Natural killer cell (primary cell): ENCODE results near the gene VCAN. TPM values are rescaled to one million over a fixed set of nuclear protein-coding genes. Genes with fewer than 3 reads are reported as not detected.

Experiments used
- ATAC-seq, 3 donors: fragments of 150-1000 bp in 2 of 3; fragments of 200-7000 bp in 1 of 3; cut with Tn5 transposase; 1 replicate in 1 of 3; 2 replicates in 2 of 3; pipeline ENCODE4 v1.10.0; 2021; ENCODE audit warnings: mild to moderate bottlenecking in 2 of 3, moderate library complexity in 2 of 3
- DNase-seq, 2 donors: peaks; one replicate each; pipeline versions ENCODE4 v3.0.0 to v3.0.0-alpha.2; 2013 to 2021; ENCODE audit warnings: mixed read lengths in 1 of 2
- H3K27ac ChIP-seq: one replicate; pipeline ENCODE4 v1.5.1; 2013; ENCODE audit warnings: mild to moderate bottlenecking, low read length
- H3K27me3 ChIP-seq: one replicate; pipeline ENCODE4 v1.6.1; 2013; ENCODE audit warnings: low read length; ENCODE audit not compliant: control insufficient read depth, insufficient read depth
- H3K36me3 ChIP-seq: one replicate; pipeline ENCODE4 v1.6.1; 2013; ENCODE audit warnings: low read length; ENCODE audit not compliant: control insufficient read depth, insufficient read depth
- H3K4me1 ChIP-seq: one replicate; pipeline ENCODE4 v1.6.1; 2013; ENCODE audit warnings: low read length; ENCODE audit not compliant: control insufficient read depth, insufficient read depth
- H3K4me3 ChIP-seq: one replicate; pipeline ENCODE4 v1.5.1; 2013; ENCODE audit warnings: low read length
- H3K9me3 ChIP-seq: one replicate; pipeline ENCODE4 v1.6.1; 2013; ENCODE audit warnings: low read length; ENCODE audit not compliant: control insufficient read depth, insufficient read depth
- H3K27ac Mint-ChIP-seq, 2 donors: one replicate each; pipeline ENCODE4 v1.8.0; 2022; ENCODE audit warnings: mild to moderate bottlenecking in 2 of 2, mixed read lengths in 2 of 2, moderate library complexity in 1 of 2
- H3K27me3 Mint-ChIP-seq, 2 donors: one replicate each; pipeline ENCODE4 v1.8.0; 2022; ENCODE audit warnings: low read depth in 2 of 2, mixed read lengths in 2 of 2
- H3K36me3 Mint-ChIP-seq: one replicate; pipeline ENCODE4 v1.8.0; 2022; ENCODE audit warnings: mixed read lengths
- H3K4me1 Mint-ChIP-seq, 2 donors: one replicate each; pipeline ENCODE4 v1.8.0; 2022; ENCODE audit warnings: mixed read lengths in 2 of 2
- H3K4me3 Mint-ChIP-seq: one replicate; pipeline ENCODE4 v1.8.0; 2022; ENCODE audit warnings: mild to moderate bottlenecking, moderate library complexity, mixed read lengths
- H3K9me3 Mint-ChIP-seq, 2 donors: one replicate each; pipeline ENCODE4 v1.8.0; 2022; ENCODE audit warnings: mixed read lengths in 2 of 2
- CTCF ChIP-seq: fragments of 200-600 bp; IDR thresholded peaks from one replicate; pipeline ENCODE4 v1.8.0; 2022; ENCODE audit warnings: antibody characterized with exemption
- WGBS: methylation state at CpG from one replicate; pipeline ENCODE4 v1.1.7; 2013; ENCODE audit warnings: missing lambda C conversion rate; ENCODE audit not compliant: insufficient coverage; 5-methylcytosine and 5-hydroxymethylcytosine counted together
- intact Hi-C: fragments of 100-400 bp; cut with micrococcal nuclease; formaldehyde crosslinking; loops from one replicate; pipeline ENCODE4 v1.14.2; 2022
- total RNA-seq, 4 donors: library from RNA; stranded (reverse); fragments of 120-200 nt in 1 of 4; gene quantifications; one replicate each; pipeline versions ENCODE4 v1.2.3 to v1.2.4, GENCODE V29; 2013 to 2022

Gene VCAN
- total RNA-seq, 3 donors from 2014 or later (not counting 1 experiment from before 2014, with no cell fraction given): 2.3 to 60.1 (median 28.4) TPM

- ATAC-seq (no peak), DNase-seq (no peak)
- TF ChIP-seq CTCF: no peak
- Mint-ChIP-seq H3K36me3 (no peaks in the 10 kb centered on the region), H3K27ac (no peak overlapping the region), H3K9me3 (peaks cover 0 to 2% of the 10 kb centered on the region in 2 donors), H3K27me3 (peaks cover 0 to 3% of the 10 kb centered on the region in 2 donors), H3K4me1 (no peaks in the 10 kb centered on the region), H3K4me3 (no peak overlapping the region)
- Histone ChIP-seq H3K9me3 (no peaks in the 10 kb centered on the region), H3K27me3 (peaks cover 2% of the 10 kb centered on the region), H3K27ac (no peak overlapping the region), H3K4me1 (no peaks in the 10 kb centered on the region), H3K4me3 (no peak overlapping the region), H3K36me3 (no peaks in the 10 kb centered on the region)
- intact Hi-C loops: no loop called here
Observed at GRCh38 chr5:83583859-83584258, 112.3 kb downstream of the VCAN start.

GRCh38 chr5:83586874-83587776 is 115.6 kb downstream of the VCAN start:
- H3K36me3 Mint-ChIP-seq: no peaks in the 10 kb centered on the region
- Histone ChIP-seq H3K36me3 (no peaks in the 10 kb centered on the region), H3K27ac (no peak overlapping the region), H3K27me3 (peaks cover 2% of the 10 kb centered on the region), H3K4me1 (no peaks in the 10 kb centered on the region), H3K9me3 (no peaks in the 10 kb centered on the region), H3K4me3 (no peak overlapping the region)
- 90% methylated on average over 2 of the region's 3 CpGs for WGBS
- peaks cover 0 to 3% of the 10 kb centered on the region in 2 donors for H3K27me3 Mint-ChIP-seq
- ATAC-seq (no peak), DNase-seq (no peak)
- intact Hi-C loops: no loop called here
- H3K9me3 Mint-ChIP-seq: peaks cover 0 to 2% of the 10 kb centered on the region in 2 donors
- no peaks in the 10 kb centered on the region for H3K4me1 Mint-ChIP-seq
- no peak overlapping the region for H3K27ac Mint-ChIP-seq
- H3K4me3 Mint-ChIP-seq: no peak overlapping the region
- TF ChIP-seq CTCF: no peak

GRCh38 chr5:83589786-83590185 is 118.2 kb downstream of the VCAN start:
- H3K27ac Mint-ChIP-seq: no peak overlapping the region
- 100% methylated on average over 1 of the region's 1 CpG for WGBS
- peaks cover 0 to 3% of the 10 kb centered on the region in 2 donors for H3K27me3 Mint-ChIP-seq

More at GRCh38 chr5:83589786-83590185, 118.2 kb downstream of the VCAN start:
- no peaks in the 10 kb centered on the region for H3K36me3 ChIP-seq
- no peak overlapping the region for H3K4me3 Mint-ChIP-seq
- H3K4me1 ChIP-seq: no peaks in the 10 kb centered on the region
- no peaks in the 10 kb centered on the region for H3K36me3 Mint-ChIP-seq
- H3K9me3 Mint-ChIP-seq: peaks cover 0 to 2% of the 10 kb centered on the region in 2 donors
- no peak overlapping the region for H3K27ac ChIP-seq
- DNase-seq: no peak
- no peaks in the 10 kb centered on the region for H3K4me1 Mint-ChIP-seq
- TF ChIP-seq CTCF: no peak
- intact Hi-C loops: no loop called here
- peaks cover 2% of the 10 kb centered on the region for H3K27me3 ChIP-seq
- no peak overlapping the region for H3K4me3 ChIP-seq
- H3K9me3 ChIP-seq: no peaks in the 10 kb centered on the region
- ATAC-seq: no peak
